Mucosa of gallbladder (tissue), 1 donor: ENCODE data around the gene BIRC7. TPM values are rescaled to one million over a fixed set of nuclear protein-coding genes. Genes with fewer than 3 reads are reported as not detected.
"Not testable (repeated sequence)": the region's sequence is repeated elsewhere in the genome, so short reads cannot be mapped to it uniquely, and the experiment has no call there.

Experiments used
- DNase-seq: peaks from one replicate; pipeline ENCODE4 v3.0.0-alpha.2; 2020; ENCODE audit warnings: low spot score
- total RNA-seq: library from RNA; stranded (reverse); gene quantifications from one replicate; pipeline ENCODE4 v1.2.1, GENCODE V29; 2021
- donor health status: DM: no; HTN: no; CAD: no.

The BIRC7 gene
- total RNA-seq, 1 donor from 2014 or later = 0.14 TPM

- DNase-seq = no peak
Measured at GRCh38 chr20:63206878-63207277, 28.8 kb upstream of the BIRC7 start.

- DNase-seq = no peak
Measured at GRCh38 chr20:63208346-63208909, 27.3 kb upstream of the BIRC7 start.

- no peak for DNase-seq
Measured at GRCh38 chr20:63210011-63210605, 25.6 kb upstream of the BIRC7 start.

- DNase-seq = no peak
Measured at GRCh38 chr20:63212393-63212730, 23.3 kb upstream of the BIRC7 start.

GRCh38 chr20:63212792-63213191, 22.9 kb upstream of the BIRC7 start:
- no peak for DNase-seq

GRCh38 chr20:63214514-63214913, 21.2 kb upstream of the BIRC7 start:
- DNase-seq = no peak

- no peak for DNase-seq
Measured at GRCh38 chr20:63215101-63216040, 20.3 kb upstream of the BIRC7 start.

- DNase-seq = peak; percentile 97
Measured at GRCh38 chr20:63216041-63216848, 19.5 kb upstream of the BIRC7 start, which contains the start of gene YTHDF1. TSS of gene YTHDF1 (minus strand) at chr20:63216131. CDS start at chr20:63215892, 239 bp downstream.

- DNase-seq = no peak
Measured at GRCh38 chr20:63216849-63217471, 18.7 kb upstream of the BIRC7 start.

GRCh38 chr20:63217706-63218105, 18.0 kb upstream of the BIRC7 start:
- no peak for DNase-seq

GRCh38 chr20:63218701-63219446, 16.8 kb upstream of the BIRC7 start:
- no peak for DNase-seq

- no peak for DNase-seq
Measured at GRCh38 chr20:63219447-63219821, 16.3 kb upstream of the BIRC7 start.

- DNase-seq = no peak
Measured at GRCh38 chr20:63219866-63220521, 15.7 kb upstream of the BIRC7 start.

GRCh38 chr20:63220696-63221399, 14.9 kb upstream of the BIRC7 start:
- no peak for DNase-seq

- DNase-seq = not testable (repeated sequence)
Measured at GRCh38 chr20:63221400-63222053, 14.2 kb upstream of the BIRC7 start.

- DNase-seq = no peak
Measured at GRCh38 chr20:63222541-63222940, 13.2 kb upstream of the BIRC7 start.

GRCh38 chr20:63223121-63223825, 12.4 kb upstream of the BIRC7 start:
- no peak for DNase-seq

GRCh38 chr20:63223826-63224207, 11.9 kb upstream of the BIRC7 start:
- DNase-seq = no peak
